Type B pancreatic cell (in vitro differentiated cells): ENCODE measurements around the gene CDK5RAP3. TPM values are rescaled to one million over a fixed set of nuclear protein-coding genes. Genes with fewer than 3 reads are reported as not detected.

Source experiments
- DNase-seq: peaks from one replicate; pipeline ENCODE4 v3.0.0; 2021; ENCODE audit warnings: mixed read lengths; ENCODE audit not compliant: unreplicated experiment; ENCODE audit errors: extremely low spot score
- H3K27ac Mint-ChIP-seq: 2 replicates; pipeline ENCODE4 v1.8.0; 2021; ENCODE audit warnings: mild to moderate bottlenecking, mixed read lengths
- H3K27me3 Mint-ChIP-seq: 2 replicates; pipeline ENCODE4 v1.8.0; 2021; ENCODE audit warnings: mixed read lengths
- H3K36me3 Mint-ChIP-seq: 2 replicates; pipeline ENCODE4 v1.8.0; 2021; ENCODE audit warnings: mixed read lengths
- H3K4me1 Mint-ChIP-seq: one replicate; pipeline ENCODE4 v1.8.0; 2021; ENCODE audit warnings: mixed read lengths; ENCODE audit not compliant: unreplicated experiment
- H3K4me3 Mint-ChIP-seq: 2 replicates; pipeline ENCODE4 v1.8.0; 2021; ENCODE audit warnings: mild to moderate bottlenecking, mixed read lengths
- H3K9me3 Mint-ChIP-seq: 2 replicates; pipeline ENCODE4 v1.8.0; 2021; ENCODE audit warnings: mixed read lengths
- total RNA-seq: library from RNA; stranded (reverse); gene quantifications from 2 replicates; pipeline ENCODE4 v1.2.1, GENCODE V29; 2021; ENCODE audit warnings: low replicate concordance
- TF ChIP-seq, protein P1 (sequence below): fragments of 200-600 bp; sonication (generic); conservative IDR thresholded peaks from 2 replicates; pipeline ENCODE4 v1.5.0; 2021; ENCODE audit warnings: antibody characterized with exemption, mild to moderate bottlenecking

The CDK5RAP3 gene
- total RNA-seq, 1 donor from 2014 or later = 217 TPM

DNA sequence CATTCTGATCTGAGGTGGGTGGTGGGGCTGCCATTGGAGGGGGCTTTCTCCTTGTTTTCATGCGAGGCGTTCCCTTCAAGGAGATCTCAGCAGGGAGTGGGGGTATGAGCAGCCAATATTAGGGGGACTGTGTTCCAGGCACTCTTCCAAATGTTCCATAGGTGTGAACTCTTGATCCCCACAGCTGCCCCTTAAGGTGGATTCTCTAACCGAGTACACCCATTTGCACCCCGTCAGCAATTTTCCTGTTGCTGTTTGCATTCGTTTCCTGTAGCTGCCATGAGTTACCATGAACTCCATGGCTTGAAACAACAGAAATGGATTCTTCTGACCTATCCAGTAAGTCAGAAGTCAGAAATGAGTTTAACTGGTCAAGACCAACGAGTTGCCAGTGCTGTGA lies 9.5 kb upstream of the CDK5RAP3 start:
- H3K4me1 Mint-ChIP-seq = peaks cover 28% of the 10 kb centered on the region
- DNase-seq = no peak
- TF ChIP-seq, protein P1, sequence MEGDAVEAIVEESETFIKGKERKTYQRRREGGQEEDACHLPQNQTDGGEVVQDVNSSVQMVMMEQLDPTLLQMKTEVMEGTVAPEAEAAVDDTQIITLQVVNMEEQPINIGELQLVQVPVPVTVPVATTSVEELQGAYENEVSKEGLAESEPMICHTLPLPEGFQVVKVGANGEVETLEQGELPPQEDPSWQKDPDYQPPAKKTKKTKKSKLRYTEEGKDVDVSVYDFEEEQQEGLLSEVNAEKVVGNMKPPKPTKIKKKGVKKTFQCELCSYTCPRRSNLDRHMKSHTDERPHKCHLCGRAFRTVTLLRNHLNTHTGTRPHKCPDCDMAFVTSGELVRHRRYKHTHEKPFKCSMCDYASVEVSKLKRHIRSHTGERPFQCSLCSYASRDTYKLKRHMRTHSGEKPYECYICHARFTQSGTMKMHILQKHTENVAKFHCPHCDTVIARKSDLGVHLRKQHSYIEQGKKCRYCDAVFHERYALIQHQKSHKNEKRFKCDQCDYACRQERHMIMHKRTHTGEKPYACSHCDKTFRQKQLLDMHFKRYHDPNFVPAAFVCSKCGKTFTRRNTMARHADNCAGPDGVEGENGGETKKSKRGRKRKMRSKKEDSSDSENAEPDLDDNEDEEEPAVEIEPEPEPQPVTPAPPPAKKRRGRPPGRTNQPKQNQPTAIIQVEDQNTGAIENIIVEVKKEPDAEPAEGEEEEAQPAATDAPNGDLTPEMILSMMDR = no peak
- H3K36me3 Mint-ChIP-seq = no peaks in the 10 kb centered on the region
- peaks cover 11% of the 10 kb centered on the region for H3K27me3 Mint-ChIP-seq
- H3K9me3 Mint-ChIP-seq = peaks cover 6% of the 10 kb centered on the region
- no peak overlapping the region for H3K27ac Mint-ChIP-seq
- no peak overlapping the region for H3K4me3 Mint-ChIP-seq

DNA sequence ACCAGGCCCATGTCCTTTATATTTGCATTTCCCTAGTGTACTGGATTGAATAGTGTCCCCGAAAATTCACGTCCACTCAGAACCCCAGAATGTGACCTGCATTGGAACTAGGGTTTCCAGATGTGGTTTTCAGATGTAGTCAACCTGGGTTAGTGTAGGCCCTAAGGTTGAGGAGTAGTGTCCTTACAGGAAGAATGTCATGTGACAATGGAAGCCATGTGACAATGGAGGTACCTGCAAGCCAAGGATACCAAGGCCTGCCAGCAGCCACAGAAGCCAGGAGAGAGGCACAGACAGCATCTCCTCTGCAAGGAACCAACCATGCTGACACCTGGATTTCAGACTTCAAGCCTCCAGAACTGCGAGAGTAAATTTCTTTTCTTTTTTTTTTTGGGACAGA lies 8.0 kb upstream of the CDK5RAP3 start:
- Mint-ChIP-seq H3K4me3 (no peak overlapping the region), H3K9me3 (peaks cover 6% of the 10 kb centered on the region), H3K27me3 (peaks cover 11% of the 10 kb centered on the region), H3K36me3 (no peaks in the 10 kb centered on the region), H3K4me1 (peaks cover 24% of the 10 kb centered on the region), H3K27ac (no peak overlapping the region)
- DNase-seq = no peak
- TF ChIP-seq, protein P1 = no peak

DNA sequence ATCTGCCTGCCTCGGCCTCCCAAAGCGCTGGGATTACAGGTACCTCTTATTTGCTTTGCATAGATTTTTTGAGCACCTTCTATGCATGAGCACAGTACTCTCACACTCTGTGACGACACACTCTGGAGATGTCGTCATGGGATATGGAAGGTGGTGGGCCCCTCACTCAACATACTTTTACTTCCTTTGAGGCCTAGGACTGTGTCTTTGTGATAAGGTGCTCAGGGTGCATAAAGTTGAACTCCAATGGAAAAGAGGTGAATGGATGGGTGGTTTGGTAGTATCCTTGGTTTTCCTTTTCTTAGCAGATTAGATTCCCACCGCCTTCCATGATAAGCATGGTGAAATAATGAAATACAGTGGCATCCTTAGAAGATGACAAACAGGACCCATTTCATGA lies 6.1 kb upstream of the CDK5RAP3 start:
- no peaks in the 10 kb centered on the region for H3K36me3 Mint-ChIP-seq
- TF ChIP-seq, protein P1 = no peak
- no peak overlapping the region for H3K27ac Mint-ChIP-seq
- H3K4me3 Mint-ChIP-seq = no peak overlapping the region
- no peak for DNase-seq
- peaks cover 6% of the 10 kb centered on the region for H3K9me3 Mint-ChIP-seq
- peaks cover 3% of the 10 kb centered on the region for H3K27me3 Mint-ChIP-seq
- peaks cover 8% of the 10 kb centered on the region for H3K4me1 Mint-ChIP-seq

DNA sequence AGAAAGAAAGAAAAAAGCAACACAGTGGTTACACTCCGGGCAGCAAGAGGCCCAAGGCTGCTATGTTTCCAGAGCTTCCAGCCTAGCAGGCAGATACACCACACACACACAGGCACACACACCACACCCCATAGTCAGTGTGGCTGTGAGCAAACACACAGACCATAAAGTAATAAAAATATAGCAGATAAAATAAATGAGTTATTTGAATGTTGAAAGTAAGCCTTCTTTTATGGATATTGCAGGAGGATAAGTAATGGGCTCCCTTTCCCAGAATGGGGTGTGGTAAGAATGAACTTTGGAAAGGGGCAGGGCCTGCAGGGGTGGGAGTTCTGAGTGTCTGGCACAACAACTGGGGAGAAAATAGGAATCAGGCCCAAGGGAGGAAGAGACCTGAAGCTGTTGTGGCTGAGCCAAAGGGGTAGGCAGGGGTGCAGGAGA lies 4.8 kb upstream of the CDK5RAP3 start:
- no peak for DNase-seq
- Mint-ChIP-seq H3K4me3 (peak overlapping the region; percentile 67), H3K9me3 (peaks cover 6% of the 10 kb centered on the region), H3K27me3 (no peaks in the 10 kb centered on the region), H3K4me1 (peaks cover 11% of the 10 kb centered on the region), H3K27ac (peak overlapping the region; percentile 85), H3K36me3 (no peaks in the 10 kb centered on the region)
- TF ChIP-seq, protein P1 = no peak

DNA sequence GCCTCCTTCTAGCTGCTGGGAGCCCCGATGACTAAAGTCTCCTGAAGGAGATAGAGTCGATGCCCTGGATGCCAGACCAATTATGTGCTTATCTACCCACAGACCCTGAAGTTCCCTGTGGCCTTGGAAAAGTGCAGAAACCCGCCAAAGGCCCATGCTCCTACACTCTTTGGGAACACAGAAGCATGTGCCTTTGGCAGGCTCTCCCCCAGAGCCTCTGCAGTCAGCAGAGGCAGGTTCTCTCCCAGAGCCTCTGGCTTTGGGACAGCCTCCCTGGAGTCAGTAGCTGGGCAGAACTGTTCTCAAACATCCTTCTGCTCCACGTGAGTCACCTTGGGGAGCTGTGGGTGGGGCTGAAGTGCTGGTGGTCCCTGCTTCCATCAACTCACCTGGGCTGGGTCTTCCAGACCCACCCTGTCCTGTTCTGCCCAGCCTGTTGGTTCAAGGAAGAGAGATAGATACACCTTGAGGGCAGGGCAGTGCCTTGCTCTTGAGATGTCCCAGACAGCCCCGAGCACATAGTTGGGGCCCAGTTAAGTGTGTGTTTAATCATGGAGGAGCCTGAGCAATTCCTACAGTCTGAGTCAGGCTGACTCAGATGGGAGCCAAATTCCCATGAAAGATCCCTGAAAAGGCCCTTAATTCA lies 3.2 kb upstream of the CDK5RAP3 start:
- TF ChIP-seq, protein P1 = no peak
- Mint-ChIP-seq H3K27ac (peak overlapping the region; percentile 75), H3K36me3 (no peaks in the 10 kb centered on the region), H3K4me1 (peaks cover 11% of the 10 kb centered on the region), H3K9me3 (no peaks in the 10 kb centered on the region), H3K4me3 (no peak overlapping the region), H3K27me3 (no peaks in the 10 kb centered on the region)
- no peak for DNase-seq

DNA sequence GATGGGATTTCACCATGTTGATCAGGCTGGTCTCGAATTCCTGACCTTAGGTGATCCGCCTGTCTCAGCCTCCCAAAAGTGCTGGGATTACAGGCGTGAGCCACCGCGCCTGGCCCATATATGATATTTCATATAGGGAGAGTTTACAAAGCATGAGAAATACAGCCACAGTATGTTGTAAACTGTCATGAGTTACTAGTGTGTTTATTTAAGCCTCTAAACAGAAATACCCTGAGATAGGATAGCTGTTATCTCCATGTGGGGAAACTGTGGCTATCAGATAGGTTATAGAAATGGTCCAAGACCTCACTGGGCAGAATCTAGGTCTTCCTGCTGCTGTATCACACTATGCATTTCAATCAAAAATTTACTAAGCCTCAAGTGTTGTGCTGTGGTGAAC lies 2.1 kb upstream of the CDK5RAP3 start:
- TF ChIP-seq, protein P1 = no peak

More for the DNA sequence above, 2.1 kb upstream of the CDK5RAP3 start:
- H3K27ac Mint-ChIP-seq = no peak overlapping the region
- no peak overlapping the region for H3K4me3 Mint-ChIP-seq
- no peaks in the 10 kb centered on the region for H3K27me3 Mint-ChIP-seq
- peaks cover under 1% of the 10 kb centered on the region for H3K36me3 Mint-ChIP-seq
- H3K9me3 Mint-ChIP-seq = no peaks in the 10 kb centered on the region
- DNase-seq = no peak
- H3K4me1 Mint-ChIP-seq = peaks cover 11% of the 10 kb centered on the region
